Endothelial cell (in vitro differentiated cells): Measurements from ENCODE around the gene SEZ6. TPM values are rescaled to one million over a fixed set of nuclear protein-coding genes. Genes with fewer than 3 reads are reported as not detected.

Source experiments
- DNase-seq: peaks from one replicate; pipeline ENCODE4 v3.0.0; 2021; ENCODE audit warnings: low spot score
- H3K27ac Mint-ChIP-seq: one replicate; pipeline ENCODE4 v1.8.0; 2021; ENCODE audit warnings: mixed read lengths, inconsistent platforms; ENCODE audit not compliant: unreplicated experiment
- H3K27me3 Mint-ChIP-seq: one replicate; pipeline ENCODE4 v1.8.0; 2021; ENCODE audit warnings: mild to moderate bottlenecking, moderate library complexity, mixed read lengths, inconsistent platforms; ENCODE audit not compliant: unreplicated experiment
- H3K36me3 Mint-ChIP-seq: one replicate; pipeline ENCODE4 v1.8.0; 2021; ENCODE audit warnings: mild to moderate bottlenecking, low read depth, mixed read lengths, inconsistent platforms; ENCODE audit not compliant: unreplicated experiment
- H3K4me1 Mint-ChIP-seq: one replicate; pipeline ENCODE4 v1.8.0; 2021; ENCODE audit warnings: mild to moderate bottlenecking, mixed read lengths, inconsistent platforms; ENCODE audit not compliant: unreplicated experiment
- H3K4me3 Mint-ChIP-seq: one replicate; pipeline ENCODE4 v1.8.0; 2021; ENCODE audit warnings: mild to moderate bottlenecking, mixed read lengths, inconsistent platforms; ENCODE audit not compliant: unreplicated experiment
- H3K9me3 Mint-ChIP-seq: one replicate; pipeline ENCODE4 v1.8.0; 2021; ENCODE audit warnings: mixed read lengths, inconsistent platforms; ENCODE audit not compliant: unreplicated experiment
- CTCF ChIP-seq: fragments of 200-600 bp; sonication (generic); IDR thresholded peaks from one replicate; pipeline ENCODE4 v1.5.0; 2021; ENCODE audit warnings: antibody characterized with exemption; ENCODE audit not compliant: unreplicated experiment
- total RNA-seq: library from RNA; stranded (reverse); fragmentation: NEBNext Ultra II Directional; extraction: Animal tissue kit (Norgen Biotek cat#: 25700); gene quantifications from one replicate; pipeline ENCODE4 v1.2.1, GENCODE V29; 2021; ENCODE audit not compliant: unreplicated experiment

SEZ6 gene
- total RNA-seq, 1 donor from 2014 or later = 0.10 TPM

GRCh38 chr17:29003289-29003688, 2.5 kb downstream of the SEZ6 start:
- no peaks in the 10 kb centered on the region for H3K9me3 Mint-ChIP-seq
- H3K36me3 Mint-ChIP-seq = no peaks in the 10 kb centered on the region
- no peak for DNase-seq
- peaks cover 23% of the 10 kb centered on the region for H3K27me3 Mint-ChIP-seq
- peaks cover 13% of the 10 kb centered on the region for H3K4me1 Mint-ChIP-seq
- no peak overlapping the region for H3K27ac Mint-ChIP-seq
- H3K4me3 Mint-ChIP-seq = no peak overlapping the region
- TF ChIP-seq CTCF = no peak

GRCh38 chr17:29002811-29003210, 3.0 kb downstream of the SEZ6 start:
- Mint-ChIP-seq H3K4me1 (peaks cover 11% of the 10 kb centered on the region), H3K4me3 (no peak overlapping the region)

GRCh38 chr17:29000973-29001372, 4.9 kb downstream of the SEZ6 start:
- DNase-seq = no peak
- no peak overlapping the region for H3K27ac Mint-ChIP-seq
- no peaks in the 10 kb centered on the region for H3K36me3 Mint-ChIP-seq
- no peak for TF ChIP-seq CTCF
- H3K4me3 Mint-ChIP-seq = no peak overlapping the region
- H3K9me3 Mint-ChIP-seq = no peaks in the 10 kb centered on the region
- H3K27me3 Mint-ChIP-seq = peaks cover 26% of the 10 kb centered on the region
- H3K4me1 Mint-ChIP-seq = peaks cover 5% of the 10 kb centered on the region

More at GRCh38 chr17:29002811-29003210, 3.0 kb downstream of the SEZ6 start:
- peaks cover 23% of the 10 kb centered on the region for H3K27me3 Mint-ChIP-seq
- DNase-seq = no peak
- no peak overlapping the region for H3K27ac Mint-ChIP-seq
- no peaks in the 10 kb centered on the region for H3K9me3 Mint-ChIP-seq
- TF ChIP-seq CTCF = no peak
- no peaks in the 10 kb centered on the region for H3K36me3 Mint-ChIP-seq

GRCh38 chr17:28999206-28999605, 6.6 kb downstream of the SEZ6 start:
- no peak for DNase-seq
- Mint-ChIP-seq H3K36me3 (no peaks in the 10 kb centered on the region), H3K4me1 (peaks cover 5% of the 10 kb centered on the region), H3K27me3 (peaks cover 21% of the 10 kb centered on the region), H3K4me3 (no peak overlapping the region), H3K9me3 (no peaks in the 10 kb centered on the region), H3K27ac (no peak overlapping the region)
- no peak for TF ChIP-seq CTCF

GRCh38 chr17:28997806-28998205, 8.0 kb downstream of the SEZ6 start:
- Mint-ChIP-seq H3K27me3 (peaks cover 19% of the 10 kb centered on the region), H3K4me1 (peaks cover 5% of the 10 kb centered on the region), H3K9me3 (no peaks in the 10 kb centered on the region), H3K36me3 (no peaks in the 10 kb centered on the region), H3K4me3 (no peak overlapping the region), H3K27ac (no peak overlapping the region)
- TF ChIP-seq CTCF = no peak
- no peak for DNase-seq
